Cerebellar cortex (tissue), 1 donor: ENCODE data around the gene NUP210.
A peak's percentile ranks its signal among the peaks of the same experiment; 100 is the strongest.
"Not testable (repeated sequence)": the region's sequence is repeated elsewhere in the genome, so short reads cannot be mapped to it uniquely, and the experiment has no call there.

Source experiments
- DNase-seq: peaks from one replicate; pipeline ENCODE4 v3.0.0-alpha.2; 2015; ENCODE audit warnings: low spot score

The NUP210 gene

DNA sequence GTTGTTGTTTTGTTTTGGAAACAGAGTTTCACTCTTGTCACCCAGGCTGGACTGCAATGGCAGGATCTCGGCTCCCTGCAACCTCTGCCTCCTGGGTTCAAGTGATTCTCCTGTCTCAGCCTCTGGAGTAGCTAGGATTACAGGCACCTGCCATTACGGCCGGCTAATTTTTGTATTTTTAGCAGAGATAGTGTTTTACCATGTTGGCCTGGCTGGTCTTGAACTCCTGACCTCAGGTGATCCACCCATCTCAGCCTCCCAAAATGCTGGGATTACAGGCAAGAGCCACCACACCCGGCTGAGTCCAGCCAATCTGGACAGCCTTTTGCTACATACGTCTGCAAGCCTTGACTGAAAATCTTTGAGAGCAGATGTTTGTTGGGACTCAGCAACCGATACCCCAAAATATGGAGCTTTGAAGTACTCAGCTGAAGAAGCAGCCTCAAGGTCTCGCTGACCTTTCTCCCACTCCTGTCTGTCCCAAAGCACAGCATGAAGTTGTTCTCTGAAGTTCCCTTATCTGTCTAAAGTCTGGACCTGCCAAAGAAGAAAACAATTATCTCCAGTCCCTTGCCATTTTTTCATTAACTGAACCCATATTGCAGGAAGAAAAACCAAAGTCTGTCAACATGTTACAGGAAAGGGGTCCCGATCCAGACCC lies 9.6 kb upstream of the NUP210 start:
- no peak for DNase-seq

DNA sequence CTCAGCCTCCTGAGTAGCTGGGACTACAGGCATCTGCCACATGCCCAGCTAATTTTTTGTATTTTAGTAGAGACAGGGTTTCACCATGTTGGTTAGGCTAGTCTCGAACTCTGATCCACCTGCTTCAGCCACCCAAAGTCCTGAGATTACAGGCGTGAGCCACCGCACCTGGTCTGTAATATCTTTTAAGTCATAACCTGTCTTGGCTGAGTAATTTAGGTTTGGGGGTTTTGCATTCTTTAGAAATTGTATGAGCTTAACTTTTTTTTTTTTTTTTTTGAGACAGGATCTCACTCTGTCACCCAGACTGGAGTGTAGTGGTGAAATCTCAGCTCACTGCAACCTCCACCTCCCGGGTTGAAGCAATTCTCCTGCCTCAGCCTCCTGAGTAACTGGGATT lies 8.6 kb upstream of the NUP210 start:
- DNase-seq, result not testable (repeated sequence)

DNA sequence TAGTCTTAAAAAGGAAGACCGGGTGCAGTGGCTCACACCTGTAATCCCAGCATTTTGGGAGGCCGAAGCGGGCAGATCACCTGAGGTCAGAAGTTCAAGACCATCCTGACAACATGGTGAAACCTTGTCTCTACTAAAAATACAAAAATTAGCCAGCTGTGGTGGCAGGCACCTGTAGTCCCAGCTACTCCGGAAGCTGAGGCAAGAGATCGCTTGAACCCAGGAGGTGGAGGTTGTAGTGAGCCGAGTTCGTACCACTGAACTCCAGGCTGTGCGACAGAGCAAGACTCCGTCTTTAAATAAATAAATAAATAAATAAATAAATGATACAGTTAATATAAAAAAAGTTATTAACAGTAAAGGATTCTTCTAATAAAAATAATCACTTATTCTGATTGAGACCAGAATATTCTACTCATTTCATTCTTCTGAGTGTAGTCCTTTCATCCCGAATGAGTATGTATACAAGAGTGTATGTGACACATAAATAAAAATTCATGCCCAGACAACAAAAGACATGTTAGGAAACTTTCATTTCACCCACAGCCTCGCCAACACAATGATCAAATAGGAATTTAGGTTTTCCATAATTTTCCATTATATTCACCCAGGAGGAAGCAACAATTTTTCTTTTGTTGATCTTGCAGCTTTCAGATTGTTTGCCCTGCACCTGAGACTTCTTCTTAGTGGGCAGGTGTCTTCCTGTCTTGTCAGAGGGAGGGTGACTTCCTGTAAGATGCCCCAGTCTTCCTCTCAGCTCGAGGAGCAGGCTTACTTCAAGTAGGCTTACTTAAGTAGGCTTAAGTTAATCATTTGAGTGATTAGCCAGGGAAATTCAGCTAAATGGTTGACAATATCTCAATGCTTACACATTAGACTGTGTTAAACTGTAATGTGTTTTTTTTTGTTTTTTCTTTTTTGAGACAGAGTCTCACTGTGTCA lies 7.8 kb upstream of the NUP210 start:
- no peak for DNase-seq

DNA sequence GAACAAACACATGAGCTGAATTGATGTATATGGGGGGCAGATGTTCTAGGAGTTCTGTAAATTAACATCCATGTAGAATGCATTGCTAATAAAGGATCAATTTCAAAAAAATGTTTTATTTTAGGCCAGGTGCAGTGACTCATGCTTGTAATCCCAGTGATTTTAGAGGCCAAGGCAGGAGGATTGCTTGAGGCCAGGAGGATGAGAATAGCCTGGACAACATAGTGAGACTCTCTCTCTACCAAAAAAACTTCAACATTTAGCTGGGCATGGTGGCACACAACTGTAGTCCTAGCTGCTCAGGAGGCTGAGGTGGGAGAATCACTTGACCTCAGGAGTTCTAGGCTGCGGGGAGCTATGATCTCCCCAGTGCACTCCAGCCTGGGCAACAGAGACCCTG lies 6.5 kb upstream of the NUP210 start:
- no peak for DNase-seq

DNA sequence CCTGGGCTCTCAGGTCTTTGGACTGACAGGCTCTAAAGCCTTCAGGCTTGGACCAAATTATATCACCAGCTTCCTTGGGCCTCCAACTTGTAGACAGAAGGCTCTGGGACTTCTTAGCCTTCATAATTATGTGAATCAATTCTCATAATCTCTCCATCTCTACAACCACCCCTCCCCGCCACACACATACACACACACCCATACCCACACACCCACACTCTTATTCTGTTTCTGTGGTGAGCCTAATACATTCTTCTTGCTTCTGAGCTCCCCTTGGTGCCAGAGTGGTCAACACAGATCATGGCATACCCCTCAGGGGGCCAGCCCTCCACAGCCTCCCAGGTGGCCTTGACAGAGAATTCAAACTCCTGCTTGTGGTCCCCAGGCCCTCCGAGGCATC lies 5.6 kb upstream of the NUP210 start:
- DNase-seq, result no peak

DNA sequence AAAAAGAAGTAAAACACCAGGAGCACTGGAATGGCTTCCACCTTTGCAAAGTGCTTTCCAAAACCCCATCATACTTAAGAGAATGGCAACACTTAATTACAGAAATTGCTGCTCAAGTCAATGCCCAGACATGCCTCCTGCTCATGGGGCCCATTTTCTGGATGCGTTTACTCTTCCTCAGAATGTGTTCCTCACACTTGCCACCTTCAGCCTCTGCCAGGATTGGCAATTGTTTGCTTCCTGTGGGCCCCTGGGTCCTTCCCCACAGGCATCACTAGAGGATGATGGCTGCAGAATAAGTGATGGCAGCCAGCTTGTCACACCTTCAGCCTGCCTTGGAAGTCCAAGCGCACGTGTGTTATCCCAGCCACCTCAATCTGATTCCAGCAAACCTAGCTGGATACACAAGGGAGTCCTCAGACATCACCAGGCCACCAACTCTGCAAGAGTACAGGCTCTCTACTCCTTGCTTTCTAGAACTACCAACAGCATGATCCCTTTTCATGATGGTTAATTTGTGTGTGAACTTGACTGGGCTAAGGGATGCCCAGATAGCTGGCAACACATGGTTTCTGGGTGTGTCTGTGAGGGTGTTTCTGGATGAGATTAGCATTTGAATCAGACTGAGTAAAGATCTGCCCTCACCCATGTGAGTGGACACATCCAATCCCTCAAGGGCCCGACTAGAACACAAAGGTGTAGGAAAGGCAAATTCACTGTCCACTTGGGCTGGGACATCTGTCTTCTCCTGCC lies 4.9 kb upstream of the NUP210 start:
- no peak for DNase-seq

DNA sequence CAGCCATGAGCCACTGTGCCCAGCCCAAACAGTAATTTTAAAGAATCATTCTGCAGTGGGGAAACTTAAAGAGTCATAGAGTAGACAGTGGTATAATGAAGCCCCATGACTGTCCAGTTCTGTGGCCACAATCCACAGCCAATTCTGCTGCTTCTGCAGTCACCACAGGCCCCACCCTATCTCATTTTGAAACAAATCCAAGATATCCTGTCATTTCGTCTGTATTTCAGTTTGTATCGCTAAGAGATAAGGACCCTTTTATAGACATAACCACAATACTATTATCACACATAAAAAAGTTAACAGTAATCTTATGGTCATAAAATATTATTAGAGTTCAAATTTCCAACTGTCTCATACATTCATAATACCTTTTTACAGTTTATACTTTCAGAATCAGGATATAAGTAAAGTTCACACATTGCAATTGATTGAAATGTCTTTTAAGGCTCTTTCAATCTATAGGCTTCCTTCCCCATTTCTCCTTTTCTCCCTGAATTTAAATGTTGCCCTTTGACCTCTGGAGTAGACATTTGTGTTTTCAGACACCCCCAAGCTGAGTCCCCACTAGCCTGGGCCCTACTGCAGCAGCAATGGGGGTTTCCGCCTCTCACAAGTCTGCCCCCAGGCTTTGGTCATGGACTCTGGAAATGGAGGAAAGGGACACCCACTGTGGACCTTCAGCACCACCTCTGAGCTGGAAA lies 4.2 kb upstream of the NUP210 start:
- DNase-seq, result no peak

DNA sequence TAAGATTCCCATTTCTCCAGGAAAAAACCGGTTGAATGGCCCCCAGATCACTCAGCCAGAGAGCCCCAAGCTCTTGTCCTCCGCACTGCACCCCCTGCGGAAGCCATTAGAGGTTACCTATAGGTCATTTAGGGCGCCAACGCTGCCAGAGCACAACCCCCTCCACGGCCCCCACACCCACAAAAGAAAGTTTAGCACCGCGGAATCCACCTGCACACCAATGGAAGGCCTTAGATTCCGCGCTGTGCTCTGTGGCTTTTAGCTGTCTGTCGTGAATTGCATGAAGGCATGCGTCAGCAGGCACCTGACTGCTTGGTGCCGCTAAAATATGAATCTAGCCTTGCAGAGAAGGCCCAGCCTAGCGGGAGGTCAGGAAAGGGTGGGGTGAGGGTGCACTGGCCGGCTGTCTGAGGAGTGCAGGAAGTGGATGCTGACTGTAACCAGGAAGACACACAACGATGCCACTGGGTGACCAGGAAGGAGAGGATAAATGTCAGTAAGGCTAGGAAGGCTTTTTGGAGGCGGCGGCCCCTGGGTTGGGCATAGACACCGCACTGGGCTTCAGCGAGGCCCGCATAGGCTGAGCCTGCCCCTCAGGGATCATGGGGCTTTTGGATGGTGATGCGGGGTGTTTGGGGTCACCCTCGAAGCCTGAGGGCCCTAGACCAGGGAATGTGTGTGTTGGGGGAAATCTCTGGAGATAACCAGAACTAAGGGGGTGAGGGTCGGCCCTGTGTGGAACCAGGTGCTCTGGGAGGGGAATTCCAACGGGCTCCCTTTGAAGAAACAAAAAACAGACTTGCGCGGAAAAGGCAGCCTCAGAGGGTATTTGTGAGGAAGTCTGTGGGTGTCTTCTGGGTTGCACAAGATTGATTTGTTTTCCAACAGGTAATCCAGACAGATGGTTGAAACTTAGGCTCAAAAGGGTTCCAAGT lies 976 bp upstream of the NUP210 start:
- DNase-seq, result no peak

DNA sequence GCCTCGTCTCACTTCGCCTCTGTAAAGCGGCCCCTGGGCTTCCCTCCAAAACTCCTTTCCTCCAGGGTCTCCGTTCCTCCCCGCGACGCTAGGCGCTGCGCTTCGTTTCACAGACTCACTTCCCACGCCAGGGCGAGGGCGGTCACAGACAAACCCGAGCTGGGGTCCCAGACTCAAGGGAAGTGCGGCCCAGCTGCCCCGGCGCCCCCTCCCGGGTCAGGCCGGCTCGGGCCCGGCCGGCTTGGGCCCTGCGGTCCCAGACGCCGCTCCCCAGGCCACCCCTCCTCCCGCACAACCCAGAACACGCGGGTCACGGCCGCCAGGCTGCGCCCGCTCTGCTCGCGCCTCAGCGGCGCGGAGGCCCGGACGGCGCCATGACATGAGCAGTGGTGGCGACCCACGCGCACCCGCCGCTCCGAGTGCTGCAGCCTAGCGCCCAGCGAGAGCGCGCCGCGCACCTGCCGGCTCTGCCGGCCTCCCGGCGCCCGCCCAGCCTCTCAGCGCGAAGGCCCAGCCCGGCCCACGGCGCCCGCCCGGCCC lies 547 bp downstream of the NUP210 start:
- peak; percentile 26 for DNase-seq

DNA sequence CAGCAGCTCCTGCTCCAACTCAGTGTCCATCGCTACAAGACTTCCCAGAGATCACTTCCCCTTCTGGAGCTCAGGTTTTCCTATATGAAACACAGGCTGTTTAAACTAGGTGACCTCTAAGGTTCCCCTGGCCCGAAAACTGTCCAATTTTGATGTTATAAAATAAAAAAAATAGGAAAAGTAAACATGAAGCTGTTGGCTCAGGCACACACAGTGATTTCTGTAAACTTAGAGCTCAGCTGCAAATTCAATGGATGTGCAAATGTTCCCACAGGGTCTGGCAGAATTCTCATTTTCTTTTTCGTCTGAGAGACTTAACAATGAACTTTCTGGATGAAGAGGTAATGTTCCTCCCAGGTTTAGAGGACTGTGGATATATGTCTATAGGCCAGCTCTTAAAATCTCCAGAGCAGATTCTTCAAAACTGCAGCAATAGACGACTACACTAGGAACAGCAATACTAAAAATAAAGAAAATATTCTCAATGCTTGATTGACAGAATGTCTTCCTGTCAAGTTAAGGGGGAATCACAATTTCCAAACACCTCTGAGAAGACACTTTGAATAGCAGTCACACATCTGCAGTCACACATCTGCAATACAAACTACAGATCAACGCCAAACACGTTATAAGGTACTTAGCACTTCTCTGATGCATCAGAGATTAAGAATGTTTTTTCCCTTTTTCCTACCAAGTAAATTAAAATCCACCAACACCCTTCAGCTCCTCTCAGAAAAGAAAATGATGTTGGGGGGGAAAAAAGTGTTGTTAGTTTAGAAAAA lies 2.8 kb downstream of the NUP210 start:
- no peak for DNase-seq

DNA sequence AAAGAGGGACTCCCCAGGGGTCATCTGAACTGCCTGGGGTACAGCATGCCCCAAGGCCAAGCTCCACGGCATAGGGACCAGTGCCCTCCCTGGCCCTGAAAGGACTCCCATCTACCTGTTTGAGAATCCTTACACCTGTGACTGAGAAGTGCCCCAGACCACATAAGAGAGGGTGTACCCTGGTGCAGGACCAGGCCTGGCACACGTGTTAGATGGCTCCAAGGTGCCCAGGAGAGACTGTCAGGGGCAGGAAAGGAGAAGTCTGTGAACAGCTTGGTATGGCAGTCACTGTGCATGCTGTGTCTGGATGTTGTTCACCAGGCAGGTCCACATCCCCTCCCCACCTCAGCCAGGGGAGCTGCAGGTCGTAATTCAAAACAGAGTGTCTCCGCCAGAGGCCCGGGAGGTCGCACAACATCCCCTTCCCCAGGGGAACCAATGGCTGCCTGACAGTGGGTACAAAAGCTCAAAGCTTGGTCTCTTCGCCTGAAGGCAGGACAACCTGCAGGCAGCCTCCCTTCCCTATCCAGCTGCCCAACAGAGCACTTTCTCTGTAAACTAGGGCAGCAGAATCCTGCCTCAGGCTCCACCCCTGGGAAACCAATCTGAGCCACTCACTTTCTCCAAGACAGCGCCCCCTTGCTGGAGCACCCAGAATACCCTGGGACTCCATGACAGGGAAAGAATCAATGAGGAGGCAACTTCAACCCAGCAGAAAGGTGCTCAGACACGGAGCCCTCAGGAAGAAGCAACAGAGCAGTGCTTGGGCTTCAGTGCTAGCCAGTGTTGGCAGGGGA lies 3.9 kb downstream of the NUP210 start:
- DNase-seq, result peak; percentile 41

DNA sequence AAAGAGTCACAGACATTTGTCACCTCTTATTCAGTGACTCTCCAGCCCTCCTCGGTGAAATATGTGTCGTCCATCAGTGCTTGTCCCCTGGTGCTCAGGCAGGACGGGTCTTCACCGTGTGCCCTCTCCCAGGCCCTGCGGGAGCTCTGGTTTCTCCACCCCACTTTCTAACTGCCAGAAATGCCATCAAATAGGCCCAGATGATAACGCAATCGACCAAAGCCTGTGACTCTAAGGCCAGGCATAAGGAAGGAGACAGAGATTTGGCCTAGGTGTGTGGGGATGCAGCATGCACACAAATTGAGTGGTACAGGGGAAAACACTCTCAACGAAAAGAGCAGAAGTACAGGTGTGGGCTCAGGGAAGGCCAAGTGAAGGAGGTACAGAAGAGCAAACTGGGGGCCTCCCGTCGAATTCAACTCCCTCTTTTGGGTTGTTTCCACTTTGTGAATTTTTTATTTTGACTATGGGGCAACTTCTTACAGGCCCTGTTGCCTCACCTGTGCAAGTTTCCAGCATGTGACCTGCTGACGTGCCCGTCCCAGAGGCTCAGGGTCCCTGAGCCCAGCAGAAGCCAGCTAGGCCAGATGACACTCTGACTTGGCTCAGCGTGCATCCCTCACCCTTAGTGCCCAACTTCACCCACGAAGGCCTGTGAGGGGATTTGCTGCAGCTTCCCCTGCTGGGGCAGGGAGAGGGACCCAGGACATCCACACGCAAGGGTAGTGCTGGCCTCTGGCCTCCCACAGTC lies 4.7 kb downstream of the NUP210 start:
- DNase-seq, result no peak

DNA sequence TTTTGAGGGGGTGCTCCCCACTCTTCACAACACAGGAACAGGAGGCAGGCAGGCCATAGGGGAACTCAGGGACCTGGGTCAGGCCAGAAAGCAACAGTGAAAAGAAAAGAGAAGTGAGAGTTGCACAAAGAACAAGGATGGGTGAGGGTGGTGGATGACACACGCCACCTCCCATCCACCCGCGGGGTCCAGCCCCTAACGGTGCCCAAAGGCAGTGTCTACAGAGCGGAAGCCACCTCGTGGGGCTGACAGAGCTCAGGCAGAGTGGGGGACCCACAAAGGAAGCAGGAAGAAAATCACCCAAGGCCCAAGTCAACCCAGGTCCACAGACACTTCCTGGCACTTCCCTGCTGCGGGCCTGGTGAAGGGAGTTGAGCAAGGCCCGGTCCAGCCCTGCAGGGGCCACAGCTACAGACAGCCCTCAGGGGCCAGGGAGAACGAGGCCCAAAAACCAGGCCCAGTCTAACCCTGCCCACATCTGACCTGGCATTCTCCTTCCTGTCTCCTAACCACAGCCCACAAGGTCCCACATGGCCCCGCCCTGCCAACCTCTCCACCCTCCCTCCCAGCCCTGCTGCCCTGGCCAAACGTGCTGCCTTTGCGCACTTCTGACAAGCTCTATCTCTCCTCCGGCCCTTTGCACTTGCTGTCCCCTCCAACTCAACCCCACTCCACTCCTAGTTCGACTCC lies 5.9 kb downstream of the NUP210 start:
- DNase-seq, result no peak

DNA sequence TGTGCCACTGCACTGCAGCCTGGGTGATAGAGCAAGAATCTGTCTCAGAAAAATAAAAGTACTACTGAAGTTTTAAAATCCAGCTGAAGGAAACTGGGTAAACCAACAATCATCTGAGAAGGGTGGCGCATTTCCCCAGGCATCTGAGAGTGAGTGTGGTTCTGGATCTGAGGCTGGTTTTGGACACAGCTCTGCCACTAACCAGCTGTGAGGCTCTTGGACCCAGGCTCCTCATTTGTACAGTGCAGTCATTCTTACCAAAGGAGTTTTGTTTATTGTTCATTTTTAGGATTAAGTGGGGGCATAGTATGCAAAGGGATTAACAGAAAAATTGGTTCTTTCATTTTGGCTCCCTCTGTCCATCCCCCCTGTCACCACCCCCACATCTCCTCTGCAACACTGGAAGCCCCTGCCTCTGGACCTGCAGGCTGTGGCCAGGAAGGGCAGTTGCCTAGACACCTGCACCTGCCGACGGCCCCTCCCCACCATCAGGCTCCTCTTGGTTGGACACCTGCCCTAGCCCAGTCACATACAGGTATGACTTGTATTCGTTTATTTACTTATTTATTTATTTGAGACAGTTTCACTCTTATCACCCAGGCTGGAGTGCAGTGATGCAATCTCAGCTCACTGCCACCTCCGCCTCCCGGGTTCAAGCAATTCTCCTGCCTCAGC lies 8.8 kb downstream of the NUP210 start:
- DNase-seq, result no peak

DNA sequence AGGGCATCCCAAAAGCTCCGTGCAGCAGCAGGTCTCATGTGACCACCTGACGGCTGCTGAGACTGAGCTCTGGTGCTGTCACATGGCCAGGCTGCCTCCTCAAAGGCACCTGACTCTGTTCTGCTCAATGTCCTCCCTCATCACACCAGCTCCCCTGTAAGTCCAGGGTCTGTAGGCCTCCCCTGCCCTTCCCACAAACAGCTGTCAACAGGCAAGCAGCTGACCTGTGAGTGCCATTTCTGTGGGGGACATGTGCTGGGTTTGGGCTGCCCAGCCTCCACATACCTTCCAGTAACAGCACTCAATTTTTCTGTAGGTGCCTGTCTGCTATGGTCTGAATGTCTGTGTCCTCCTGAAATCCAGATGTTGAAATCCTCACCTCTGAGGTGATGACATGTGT lies 11.2 kb downstream of the NUP210 start:
- DNase-seq, result no peak

DNA sequence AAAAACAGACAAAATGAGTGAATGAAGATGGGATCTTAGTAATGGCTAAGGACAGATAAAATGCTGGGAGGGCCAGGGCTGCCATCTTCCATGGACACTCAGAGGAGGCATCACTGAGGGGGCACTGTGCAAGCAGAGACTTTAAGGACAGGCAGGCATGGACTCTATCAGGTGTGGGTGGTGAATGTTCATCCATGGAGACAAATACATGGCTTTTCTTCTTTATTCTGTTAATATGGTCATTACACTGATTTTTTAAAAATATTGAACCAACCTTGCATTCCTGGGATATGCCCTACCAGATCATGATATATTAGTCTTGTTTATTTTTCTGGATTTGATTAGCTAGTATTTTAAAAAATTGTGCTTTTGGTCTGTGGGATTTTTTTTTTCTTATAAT lies 12.2 kb downstream of the NUP210 start:
- no peak for DNase-seq

DNA sequence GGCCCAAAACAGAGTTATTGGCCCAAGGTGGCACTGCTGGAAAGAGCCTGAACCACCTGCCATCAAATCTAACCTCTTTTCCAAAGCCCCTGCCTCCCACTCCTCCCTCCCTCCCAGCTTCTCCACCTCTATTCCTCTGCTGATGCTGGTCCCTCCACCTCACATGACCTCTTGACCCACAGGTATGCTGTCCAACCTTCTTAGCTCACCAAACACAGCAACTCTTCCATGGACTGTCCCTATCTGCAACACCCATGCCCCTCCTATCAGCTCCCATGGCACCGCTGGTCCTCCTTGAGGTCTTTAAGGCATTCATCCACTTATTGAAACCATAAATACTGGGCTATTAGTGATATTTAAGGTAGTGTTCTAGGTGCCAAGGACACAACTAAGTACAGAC lies 12.6 kb downstream of the NUP210 start:
- DNase-seq, result no peak
